Lower lobe of right lung (tissue), 2 donors: ENCODE results near the gene DCUN1D4. TPM values are rescaled to one million over a fixed set of nuclear protein-coding genes. Genes with fewer than 3 reads are reported as not detected.

ENCODE experiments used
- ATAC-seq, 2 donors: fragments of 200-7000 bp; cut with Tn5 transposase; one replicate each; pipeline ENCODE4 v1.9.1; 2020 to 2022; ENCODE audit warnings: mild to moderate bottlenecking in 2 of 2, moderate library complexity in 2 of 2
- DNase-seq: peaks from one replicate; pipeline ENCODE4 v3.0.0-alpha.2; 2020
- H3K27ac ChIP-seq: fragments of 200-600 bp; one replicate; pipeline ENCODE4 v1.8.0; 2022
- H3K27me3 ChIP-seq: fragments of 200-600 bp; one replicate; pipeline ENCODE4 v1.8.0; 2022; ENCODE audit warnings: low read depth
- H3K36me3 ChIP-seq: fragments of 200-600 bp; one replicate; pipeline ENCODE4 v1.8.0; 2022; ENCODE audit warnings: mild to moderate bottlenecking
- H3K4me1 ChIP-seq: fragments of 200-600 bp; one replicate; pipeline ENCODE4 v1.8.0; 2022
- H3K4me3 ChIP-seq: fragments of 200-600 bp; one replicate; pipeline ENCODE4 v1.8.0; 2022; ENCODE audit warnings: mild to moderate bottlenecking
- H3K9me3 ChIP-seq: fragments of 200-600 bp; one replicate; pipeline ENCODE4 v1.8.0; 2022
- intact Hi-C: fragments of 100-400 bp; cut with DNase I; formaldehyde crosslinking; loops from one replicate; pipeline ENCODE4 v1.11.0; 2022
- total RNA-seq: library from RNA; stranded (reverse); fragmentation: NEBNext Ultra II Directional; extraction: Animal tissue kit (Norgen Biotek cat#: 25700); gene quantifications from one replicate; pipeline ENCODE4 v1.2.1, GENCODE V29; 2021
- TF ChIP-seq, protein P1 (sequence below): fragments of 200-600 bp; IDR thresholded peaks from one replicate; pipeline ENCODE4 v1.8.0; 2022; ENCODE audit warnings: antibody characterized with exemption, mild to moderate bottlenecking
- donor health status: DM: no; HTN: yes; CAD: no; lungs with severe emphysema.

The DCUN1D4 gene
- total RNA-seq, 1 donor from 2014 or later = 49.5 TPM

DNA sequence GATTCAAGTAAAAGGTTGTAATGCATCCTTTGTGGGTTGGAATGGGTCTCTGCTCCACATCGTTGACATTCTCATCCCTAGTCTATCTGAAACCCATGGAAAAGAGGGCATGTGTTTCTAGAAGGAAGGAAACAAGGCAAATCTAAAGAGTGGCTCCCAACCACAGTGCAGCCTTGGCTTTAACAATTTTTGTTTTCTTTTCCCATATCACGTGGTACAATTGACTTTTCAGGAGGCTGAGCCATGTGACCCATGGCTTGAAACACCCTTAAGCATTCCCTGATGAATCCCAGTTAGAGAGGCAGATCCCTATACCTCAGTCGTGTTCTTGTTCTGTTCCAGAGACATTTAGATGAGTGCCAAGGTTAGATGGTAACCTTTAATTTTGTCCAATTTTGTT, 12.8 kb downstream of the DCUN1D4 start:
- H3K36me3 ChIP-seq = no peaks in the 10 kb centered on the region
- DNase-seq (no peak), ATAC-seq (no peak)
- TF ChIP-seq, protein P1, sequence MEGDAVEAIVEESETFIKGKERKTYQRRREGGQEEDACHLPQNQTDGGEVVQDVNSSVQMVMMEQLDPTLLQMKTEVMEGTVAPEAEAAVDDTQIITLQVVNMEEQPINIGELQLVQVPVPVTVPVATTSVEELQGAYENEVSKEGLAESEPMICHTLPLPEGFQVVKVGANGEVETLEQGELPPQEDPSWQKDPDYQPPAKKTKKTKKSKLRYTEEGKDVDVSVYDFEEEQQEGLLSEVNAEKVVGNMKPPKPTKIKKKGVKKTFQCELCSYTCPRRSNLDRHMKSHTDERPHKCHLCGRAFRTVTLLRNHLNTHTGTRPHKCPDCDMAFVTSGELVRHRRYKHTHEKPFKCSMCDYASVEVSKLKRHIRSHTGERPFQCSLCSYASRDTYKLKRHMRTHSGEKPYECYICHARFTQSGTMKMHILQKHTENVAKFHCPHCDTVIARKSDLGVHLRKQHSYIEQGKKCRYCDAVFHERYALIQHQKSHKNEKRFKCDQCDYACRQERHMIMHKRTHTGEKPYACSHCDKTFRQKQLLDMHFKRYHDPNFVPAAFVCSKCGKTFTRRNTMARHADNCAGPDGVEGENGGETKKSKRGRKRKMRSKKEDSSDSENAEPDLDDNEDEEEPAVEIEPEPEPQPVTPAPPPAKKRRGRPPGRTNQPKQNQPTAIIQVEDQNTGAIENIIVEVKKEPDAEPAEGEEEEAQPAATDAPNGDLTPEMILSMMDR = no peak
- no peak overlapping the region for H3K4me3 ChIP-seq
- H3K27me3 ChIP-seq = no peaks in the 10 kb centered on the region
- H3K27ac ChIP-seq = no peak overlapping the region
- intact Hi-C loops = no loop called here
- peaks cover 8% of the 10 kb centered on the region for H3K4me1 ChIP-seq
- no peaks in the 10 kb centered on the region for H3K9me3 ChIP-seq

DNA sequence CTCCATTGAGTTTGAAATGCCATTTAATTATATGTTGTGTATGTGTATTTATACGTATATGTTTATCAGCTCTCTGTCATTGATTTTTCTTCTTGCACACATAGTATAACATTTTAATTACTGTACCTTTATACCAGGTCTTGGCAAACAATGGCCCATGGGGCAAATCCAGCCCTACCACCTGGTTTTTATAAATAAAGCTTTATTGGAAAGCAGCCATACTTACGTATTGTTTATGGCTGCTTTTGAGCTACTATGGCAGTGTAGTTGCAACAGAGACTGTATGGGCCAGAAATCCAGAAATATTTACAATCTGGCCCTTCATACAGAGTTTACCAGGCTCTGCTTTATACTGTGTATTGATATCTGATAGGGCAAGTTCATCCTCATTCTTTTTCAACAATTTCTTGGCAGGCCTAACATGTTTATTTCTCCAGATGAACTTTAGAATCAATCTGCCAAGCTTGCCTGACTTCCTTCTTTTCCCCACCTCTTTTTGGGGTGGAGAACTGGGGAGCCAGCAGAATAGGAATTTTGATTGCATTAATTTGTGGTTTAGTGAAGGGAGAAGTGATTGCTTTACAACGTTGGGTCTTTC, 15.8 kb downstream of the DCUN1D4 start:
- Histone ChIP-seq H3K9me3 (no peaks in the 10 kb centered on the region), H3K4me3 (no peak overlapping the region), H3K4me1 (peaks cover 8% of the 10 kb centered on the region), H3K36me3 (peaks cover 3% of the 10 kb centered on the region), H3K27me3 (no peaks in the 10 kb centered on the region), H3K27ac (no peak overlapping the region)
- DNase-seq (no peak), ATAC-seq (no peak)
- TF ChIP-seq, protein P1 = no peak
- intact Hi-C loops = no loop called here

DNA sequence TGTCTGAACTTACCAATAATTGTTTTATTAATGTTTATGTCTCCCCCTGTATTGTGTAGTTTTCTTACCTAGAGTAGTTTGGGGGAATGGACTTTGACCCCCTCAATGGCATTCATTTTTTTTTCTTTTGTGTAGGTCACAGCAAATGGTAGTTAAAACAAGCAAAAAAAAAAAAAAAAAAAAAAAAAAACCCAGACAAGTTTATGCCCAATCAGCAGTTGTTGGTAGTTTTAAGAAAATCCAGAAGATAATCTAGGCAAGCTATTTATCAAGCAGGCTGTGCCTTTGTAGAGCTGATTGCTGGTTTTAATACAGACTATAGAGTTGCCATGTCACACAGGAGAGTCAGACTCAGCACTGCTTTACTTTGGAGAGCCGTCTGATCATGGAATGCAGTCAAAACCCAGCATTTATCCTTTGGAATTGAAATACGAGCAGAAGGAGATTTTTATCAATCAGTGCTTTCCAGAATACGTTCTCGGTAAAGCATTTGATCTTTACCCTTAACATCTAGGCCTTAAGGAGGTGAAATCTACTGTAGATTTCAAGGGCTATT, 16.6 kb downstream of the DCUN1D4 start:
- no peaks in the 10 kb centered on the region for H3K27me3 ChIP-seq
- no peak overlapping the region for H3K27ac ChIP-seq
- no peak for ATAC-seq
- no peak overlapping the region for H3K4me3 ChIP-seq
- peaks cover 8% of the 10 kb centered on the region for H3K4me1 ChIP-seq
- intact Hi-C loops = no loop called here
- no peak for DNase-seq
- H3K9me3 ChIP-seq = no peaks in the 10 kb centered on the region
- TF ChIP-seq, protein P1 = no peak
- H3K36me3 ChIP-seq = peaks cover 12% of the 10 kb centered on the region

DNA sequence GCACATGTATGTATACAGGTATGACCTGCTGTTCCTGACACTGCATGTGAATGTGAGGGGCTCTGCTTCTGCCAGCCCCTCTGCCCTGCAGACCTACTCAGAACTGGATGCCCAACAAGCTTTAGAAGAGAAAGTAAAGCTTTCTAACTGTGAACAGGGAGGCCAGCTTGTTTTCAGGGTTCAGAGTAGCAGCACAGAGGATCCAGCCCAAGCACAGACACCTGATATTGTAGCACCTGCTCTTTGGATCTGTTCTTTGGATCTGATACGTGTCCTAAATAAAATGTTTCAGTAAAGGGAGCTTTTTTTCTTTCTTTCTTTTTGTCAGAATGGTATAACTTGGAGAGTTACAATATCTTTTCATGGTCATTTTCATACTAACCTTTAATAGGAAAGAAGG, 19.2 kb downstream of the DCUN1D4 start:
- intact Hi-C loops = no loop called here
- Histone ChIP-seq H3K27me3 (no peaks in the 10 kb centered on the region), H3K4me3 (no peak overlapping the region), H3K9me3 (no peaks in the 10 kb centered on the region), H3K36me3 (peaks cover 37% of the 10 kb centered on the region), H3K27ac (no peak overlapping the region), H3K4me1 (peaks cover 8% of the 10 kb centered on the region)
- TF ChIP-seq, protein P1 = no peak
- DNase-seq (no peak), ATAC-seq (no peak)

DNA sequence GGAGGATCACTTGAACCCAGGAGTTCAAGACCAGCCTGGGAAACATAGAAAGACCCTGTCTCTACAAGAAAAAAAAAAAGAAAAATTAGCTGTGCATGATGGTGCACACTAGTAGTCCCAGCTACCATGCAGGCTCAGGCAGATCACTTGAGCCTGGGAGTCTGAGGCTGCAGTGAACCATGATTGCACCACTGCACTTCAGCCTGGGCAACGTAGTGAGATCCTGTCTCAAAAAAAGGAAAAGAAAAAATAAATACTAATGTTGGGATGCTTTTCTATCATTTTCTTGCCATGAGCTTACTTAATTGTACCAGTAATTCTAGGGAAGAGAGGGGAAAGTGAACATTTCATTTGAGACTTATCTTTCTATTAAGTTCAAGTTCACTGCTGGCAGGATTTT, 19.8 kb downstream of the DCUN1D4 start:
- intact Hi-C loops = no loop called here
- no peaks in the 10 kb centered on the region for H3K27me3 ChIP-seq
- H3K9me3 ChIP-seq = no peaks in the 10 kb centered on the region
- DNase-seq (no peak), ATAC-seq (no peak)
- H3K27ac ChIP-seq = no peak overlapping the region
- TF ChIP-seq, protein P1 = no peak
- no peak overlapping the region for H3K4me3 ChIP-seq
- peaks cover 42% of the 10 kb centered on the region for H3K36me3 ChIP-seq
- peaks cover 8% of the 10 kb centered on the region for H3K4me1 ChIP-seq
